OCI-LY7 (cell line): ENCODE data around the gene SMYD1.

Experiments used
- CTCF ChIP-seq: fragments of 200-600 bp; sonication (generic); conservative IDR thresholded peaks from 2 replicates; pipeline ENCODE4 v1.5.1; 2014; ENCODE audit warnings: mild to moderate bottlenecking, antibody characterized with exemption, low read length, moderate library complexity, mixed read lengths
- EZH2phosphoT487 ChIP-seq: fragments of 200-600 bp; sonication (generic); IDR thresholded peaks from 2 replicates; pipeline ENCODE4 v1.6.1; 2018; ENCODE audit warnings: low read depth, borderline replicate concordance, mild to moderate bottlenecking, mixed run types, antibody characterized with exemption, low read length, moderate library complexity, mixed read lengths

GRCh38 chr2:88137833-88138232, 70.2 kb downstream of the SMYD1 start:
- TF ChIP-seq CTCF (no peak), EZH2phosphoT487 (no peak)
